Fibroblast of skin of scalp (primary cell): Measurements from ENCODE around the gene CCDC12.
"Not testable (repeated sequence)": the region's sequence is repeated elsewhere in the genome, so short reads cannot be mapped to it uniquely, and the experiment has no call there.

ENCODE experiments used
- DNase-seq: peaks from one replicate; pipeline ENCODE4 v3.0.0-alpha.2; 2013

CCDC12 gene

DNA sequence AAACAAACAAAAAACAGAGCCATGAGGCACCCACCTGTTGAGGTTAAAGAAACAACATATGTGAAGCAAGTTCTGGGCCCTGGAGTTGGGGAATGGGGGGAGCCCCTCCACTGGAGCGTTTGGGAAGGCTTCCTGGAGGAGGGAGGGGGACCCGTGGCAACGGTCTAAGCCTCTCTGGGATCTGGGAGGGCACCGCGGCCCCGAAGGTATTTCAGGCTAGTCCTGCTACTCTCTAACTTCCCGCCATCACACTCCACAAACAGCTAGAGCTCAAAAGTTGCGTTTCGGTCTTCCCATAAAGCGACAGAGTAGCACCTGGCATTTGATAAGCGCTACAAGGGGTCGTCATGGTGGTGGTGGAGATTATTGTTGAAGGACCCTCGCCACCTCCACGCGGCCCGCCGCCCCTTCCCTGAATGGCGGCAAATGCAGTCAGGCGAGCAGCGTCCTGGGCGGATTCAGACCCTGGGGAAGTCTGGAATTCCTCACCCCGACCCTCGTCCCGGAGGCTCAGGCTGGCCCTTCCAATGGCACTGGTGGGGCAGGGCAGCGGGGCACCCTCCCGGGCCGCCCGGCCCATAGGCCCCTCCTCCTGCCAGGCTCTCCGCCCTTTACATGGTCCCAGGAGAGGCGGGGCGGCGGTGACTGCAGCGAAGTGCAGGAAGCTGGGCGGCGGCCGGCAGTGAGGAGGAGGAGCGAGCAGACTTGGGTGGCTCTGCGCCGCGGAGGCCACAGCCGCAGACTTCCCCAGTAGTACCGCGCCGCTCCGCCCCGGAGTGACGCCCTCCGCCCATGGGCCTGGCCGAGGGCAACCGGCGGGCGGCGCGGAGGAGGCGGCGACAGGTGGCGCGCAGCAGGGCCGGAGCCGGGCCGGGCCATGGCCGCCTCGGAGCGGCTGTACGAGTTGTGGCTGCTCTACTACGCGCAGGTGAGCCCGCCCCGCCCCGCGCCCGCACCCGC lies 2.7 kb upstream of the CCDC12 start, which contains the start of gene NBEAL2:
Gene NBEAL2 (plus strand): TSS at position 682 of the 960 bp plus-strand sequence. CDS start 196 bp downstream, at position 878.
- peak; percentile 92 for DNase-seq

DNA sequence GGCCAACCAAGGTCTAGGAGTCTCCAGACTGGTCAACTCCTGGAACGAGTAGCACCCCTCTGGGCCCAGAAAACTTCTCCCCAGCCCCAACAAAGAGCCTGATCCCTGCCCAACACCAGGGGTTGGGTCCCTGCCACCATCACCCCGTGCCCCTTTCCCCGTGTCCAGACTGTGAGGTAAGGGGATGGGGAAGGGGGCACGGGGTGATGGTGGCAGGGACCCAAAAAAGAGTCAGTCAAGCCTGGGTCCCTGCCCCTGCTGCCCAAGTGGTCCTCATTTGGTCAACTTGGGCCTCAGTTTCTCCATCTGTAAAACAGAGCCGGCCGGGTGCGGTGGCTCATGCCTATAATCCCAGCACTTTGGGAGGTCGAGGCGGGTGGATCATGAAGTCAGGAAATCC lies 1.8 kb upstream of the CCDC12 start:
- no peak for DNase-seq

DNA sequence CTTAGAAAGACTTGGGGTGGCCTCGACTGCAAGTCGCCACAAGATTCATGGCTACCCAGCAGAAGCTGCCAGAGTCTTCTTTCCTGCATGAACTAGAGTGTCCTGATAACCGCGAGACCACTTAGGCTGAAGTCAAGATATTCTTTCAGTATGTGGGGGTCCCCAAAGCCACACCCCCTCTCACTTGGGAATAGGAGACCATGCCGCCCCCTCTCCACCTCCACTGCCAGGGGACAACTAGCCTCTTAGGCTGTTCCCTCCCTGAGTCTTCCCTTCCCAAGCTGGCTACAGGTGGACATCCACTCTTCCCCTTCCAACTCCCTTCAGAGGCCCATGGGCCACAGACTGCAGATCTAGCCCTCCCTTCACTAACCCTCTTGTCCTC lies 1.3 kb upstream of the CCDC12 start:
- DNase-seq = no peak

DNA sequence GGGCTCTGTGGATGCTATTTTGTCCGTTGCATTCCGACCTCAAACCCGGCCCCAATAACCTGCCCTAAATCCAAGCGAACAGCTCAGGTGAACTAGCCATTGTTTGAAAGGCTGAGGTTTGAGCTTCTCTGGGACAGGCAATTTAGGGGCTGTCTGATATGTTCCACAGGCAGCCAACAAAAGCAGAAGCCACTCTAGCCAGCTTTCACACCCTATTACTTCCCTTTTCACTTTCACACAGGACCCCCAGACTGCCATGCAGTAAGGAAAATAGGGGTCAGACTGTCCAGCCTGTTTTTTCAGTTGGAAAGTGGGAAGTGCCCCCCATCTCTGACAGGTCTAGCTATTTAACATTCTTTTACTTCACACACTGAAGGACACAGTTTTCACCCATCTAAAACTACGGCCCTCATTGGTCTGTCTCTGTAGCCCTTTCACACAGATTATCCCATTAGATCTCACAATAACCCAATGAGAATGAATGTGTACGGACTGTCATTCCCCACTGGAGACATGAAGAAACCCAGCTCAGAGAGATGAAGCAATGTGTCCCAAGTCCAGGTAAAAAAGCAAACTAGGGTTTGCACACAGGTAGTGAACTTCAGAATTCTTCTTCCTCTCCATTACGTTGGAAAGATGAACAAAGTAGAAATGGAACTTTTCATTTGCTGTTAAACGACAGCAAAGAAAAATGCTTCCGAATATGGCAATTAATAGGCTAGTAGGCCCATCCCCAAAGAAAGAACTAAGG lies 1.9 kb downstream of the CCDC12 start:
- no peak for DNase-seq

DNA sequence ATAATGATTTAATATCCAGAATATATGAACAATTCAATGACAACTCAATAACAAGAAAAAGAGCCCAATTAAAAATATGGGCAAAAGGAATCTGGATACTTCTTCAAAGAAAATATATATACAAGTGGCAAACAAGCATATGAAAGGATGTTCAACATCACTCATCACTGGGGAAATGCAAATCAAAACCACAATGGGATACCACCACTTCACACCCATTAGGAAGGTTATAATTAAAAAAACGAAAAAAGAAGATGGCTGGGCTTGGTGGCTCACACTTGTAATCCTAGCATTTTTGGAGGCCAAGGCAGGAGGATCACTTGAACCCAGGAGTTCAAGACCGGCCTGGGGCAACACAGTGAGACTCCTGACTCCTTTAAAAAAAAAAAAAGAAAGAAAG lies 4.1 kb downstream of the CCDC12 start:
- no peak for DNase-seq

DNA sequence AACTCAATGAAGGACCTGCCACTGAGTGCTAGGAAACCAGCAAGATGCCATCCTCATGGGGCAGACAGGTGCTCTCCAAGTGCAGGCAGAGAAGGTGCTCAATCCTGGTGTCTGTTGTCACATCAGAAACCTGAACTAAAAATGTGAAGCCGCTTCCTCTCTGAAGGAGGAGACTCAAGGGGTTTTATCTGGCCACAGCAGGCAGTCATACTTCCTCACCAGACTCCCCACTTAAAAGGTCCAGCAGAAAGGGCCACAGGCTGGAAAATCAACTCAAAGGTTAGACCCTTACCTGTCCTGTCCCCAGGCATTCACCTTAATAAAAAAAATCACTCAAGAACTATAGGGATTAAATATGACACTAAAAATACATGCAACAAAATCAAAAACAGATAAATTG lies 4.8 kb downstream of the CCDC12 start:
- DNase-seq = no peak

DNA sequence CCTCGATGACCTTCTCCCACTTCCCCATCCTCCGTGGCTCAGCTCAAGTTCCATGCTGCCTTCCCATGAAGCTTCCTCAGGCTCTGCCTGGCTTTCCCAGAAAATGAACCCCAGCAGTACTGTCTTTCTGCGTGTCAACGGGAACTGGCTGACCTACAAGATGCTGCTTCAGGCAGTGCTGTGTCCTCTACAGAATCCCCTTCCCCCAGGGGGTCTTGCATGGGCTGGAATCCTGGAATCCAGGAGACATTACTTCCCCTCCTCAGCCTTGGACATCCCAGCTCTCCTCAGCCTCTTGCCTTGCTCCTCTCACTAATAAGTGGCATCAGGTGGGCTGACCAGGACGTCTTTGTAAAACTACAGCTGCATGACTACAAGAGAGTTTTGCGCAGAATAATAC lies 5.4 kb downstream of the CCDC12 start:
- no peak for DNase-seq

DNA sequence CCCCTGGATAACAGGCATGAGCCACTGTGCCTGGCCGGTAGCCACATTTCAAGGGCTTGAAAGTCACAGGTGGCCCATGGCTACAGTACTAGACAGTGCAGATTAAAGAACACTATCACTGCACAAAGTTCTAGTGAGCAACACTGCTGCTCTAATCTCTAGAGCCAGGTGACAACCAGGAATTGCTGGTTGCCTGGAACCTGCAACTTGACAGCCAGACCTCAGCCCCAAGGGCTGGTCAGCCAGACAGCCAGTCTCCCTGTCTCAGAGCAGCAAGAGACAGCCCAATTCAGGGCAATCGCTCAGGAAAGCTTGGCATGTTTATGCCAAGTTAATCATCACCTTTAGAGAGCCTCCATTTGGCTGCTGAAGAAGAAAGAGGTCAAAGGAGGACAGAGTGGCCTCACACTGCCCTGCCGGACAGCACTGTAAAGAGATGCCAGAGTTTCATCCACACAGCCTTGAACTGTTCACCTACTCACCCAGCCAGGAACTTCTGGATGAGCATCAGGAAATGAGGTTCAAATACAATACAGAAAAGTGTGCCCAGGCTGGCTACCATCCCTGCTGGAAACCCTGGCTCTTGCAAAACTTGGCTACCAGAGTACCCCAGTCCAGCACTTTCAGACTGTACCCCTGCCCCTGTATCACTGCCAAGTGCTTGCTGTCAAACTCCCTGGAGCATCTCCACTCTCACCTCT lies 6.0 kb downstream of the CCDC12 start:
- no peak for DNase-seq

DNA sequence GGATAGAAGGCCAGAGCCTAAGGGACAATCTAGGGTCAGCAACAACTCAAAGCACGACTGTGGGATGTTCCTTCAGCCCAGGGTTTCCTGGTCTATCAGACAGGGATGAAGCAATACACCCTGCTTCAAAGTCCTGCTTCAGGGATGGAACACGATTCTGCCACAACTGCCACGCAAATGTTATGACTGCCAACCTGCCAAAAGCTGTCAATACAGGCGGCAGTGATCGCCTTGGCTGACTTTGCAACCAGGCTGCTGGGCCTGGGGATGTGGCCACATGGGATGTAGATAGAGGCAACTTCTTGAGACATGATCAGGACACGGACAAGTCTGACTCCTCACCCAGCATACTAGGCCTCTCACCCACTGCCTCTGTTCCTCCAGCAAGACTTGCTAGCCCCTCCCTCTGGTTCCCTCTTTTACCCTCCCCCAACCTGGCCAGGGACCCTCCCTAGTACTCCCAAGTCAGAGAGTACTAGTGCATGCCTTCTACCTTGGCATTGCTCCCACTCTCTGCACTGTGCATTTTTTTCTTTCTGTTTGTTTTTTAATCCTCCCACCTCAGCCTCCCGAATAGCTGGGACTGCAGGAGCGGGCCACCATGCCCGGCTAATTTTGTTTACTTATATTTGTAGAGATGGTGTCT lies 7.6 kb downstream of the CCDC12 start:
- DNase-seq = no peak

DNA sequence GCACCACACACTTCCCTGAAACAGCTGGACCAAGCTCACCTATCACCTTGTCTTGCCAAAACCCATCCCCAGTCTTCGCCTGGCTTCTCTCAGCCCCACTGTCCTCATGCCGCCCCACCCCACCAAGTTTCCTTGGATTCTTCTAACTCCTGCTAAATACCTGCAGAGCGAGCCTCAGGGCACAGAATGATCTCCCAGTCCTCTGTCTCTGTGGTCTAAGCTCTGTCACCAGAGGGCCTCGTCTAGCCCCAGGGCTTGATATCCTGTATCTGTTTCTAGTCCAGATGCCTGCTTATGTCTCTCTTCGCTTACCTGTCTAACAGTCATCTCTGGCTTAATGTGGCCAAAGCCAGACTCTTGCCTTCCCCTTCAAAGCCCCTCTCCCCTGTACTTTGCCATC lies 9.7 kb downstream of the CCDC12 start:
- no peak for DNase-seq

DNA sequence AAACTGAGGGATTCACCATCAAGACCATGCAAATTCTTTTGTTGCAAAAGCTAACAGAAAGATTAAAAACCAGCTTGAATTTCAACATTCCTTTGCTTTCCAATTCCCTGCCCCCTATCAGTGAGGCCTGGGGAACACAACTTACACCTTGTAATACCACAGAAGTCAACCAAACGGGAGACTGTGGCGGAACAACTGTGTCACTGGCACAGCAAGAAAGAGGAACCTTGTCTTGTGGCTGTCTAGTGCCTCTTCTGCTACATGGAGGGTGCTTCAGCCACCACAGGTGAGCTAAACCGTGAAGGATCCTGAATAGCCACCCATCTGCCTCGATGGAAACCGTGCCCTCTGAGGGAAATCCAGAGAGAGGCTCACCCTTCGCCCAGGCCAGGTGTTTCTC lies 11.4 kb downstream of the CCDC12 start:
- DNase-seq = no peak

DNA sequence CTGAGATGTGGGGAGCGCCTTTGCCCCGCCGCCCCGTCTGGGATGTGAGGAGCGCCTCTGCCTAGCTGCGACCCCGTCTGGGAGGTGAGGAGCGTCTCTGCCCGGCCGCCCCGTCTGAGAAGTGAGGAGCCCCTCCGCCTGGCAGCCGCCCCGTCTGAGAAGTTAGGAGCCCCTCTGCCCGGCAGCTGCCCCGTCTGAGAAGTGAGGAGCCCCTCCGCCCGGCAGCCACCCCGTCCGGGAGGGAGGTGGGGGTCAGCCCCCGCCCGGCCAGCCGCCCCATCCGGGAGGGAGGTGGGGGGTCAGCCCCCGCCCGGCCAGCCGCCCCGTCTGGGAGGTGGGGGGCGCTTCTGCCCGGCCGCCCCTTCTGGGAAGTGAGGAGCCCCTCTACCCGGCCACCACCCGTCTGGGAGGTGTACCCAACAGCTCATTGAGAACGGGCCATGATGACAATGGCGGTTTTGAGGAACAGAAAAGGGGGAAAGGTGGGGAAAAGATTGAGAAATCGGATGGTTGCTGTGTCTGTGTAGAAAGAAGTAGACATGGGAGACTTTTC lies 12.4 kb downstream of the CCDC12 start:
- DNase-seq = not testable (repeated sequence)

DNA sequence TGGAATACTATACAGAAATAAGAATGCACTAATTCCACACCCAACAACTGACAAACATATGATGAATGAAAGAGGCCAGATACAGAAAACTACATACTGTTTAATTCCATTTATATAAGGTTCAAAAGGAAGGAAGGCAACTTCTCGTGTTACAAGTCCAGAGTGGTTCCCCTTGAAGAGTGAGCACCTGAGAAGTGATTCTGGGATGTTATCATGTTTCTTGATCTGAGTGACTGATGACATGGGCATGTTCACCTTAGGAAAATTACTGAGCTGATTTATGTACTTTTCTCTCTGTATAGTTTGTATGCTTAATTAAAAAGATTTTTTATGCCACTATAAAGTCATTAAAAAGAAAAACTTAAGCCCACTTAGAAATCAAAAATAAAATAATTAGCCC lies 13.6 kb downstream of the CCDC12 start:
- no peak for DNase-seq

DNA sequence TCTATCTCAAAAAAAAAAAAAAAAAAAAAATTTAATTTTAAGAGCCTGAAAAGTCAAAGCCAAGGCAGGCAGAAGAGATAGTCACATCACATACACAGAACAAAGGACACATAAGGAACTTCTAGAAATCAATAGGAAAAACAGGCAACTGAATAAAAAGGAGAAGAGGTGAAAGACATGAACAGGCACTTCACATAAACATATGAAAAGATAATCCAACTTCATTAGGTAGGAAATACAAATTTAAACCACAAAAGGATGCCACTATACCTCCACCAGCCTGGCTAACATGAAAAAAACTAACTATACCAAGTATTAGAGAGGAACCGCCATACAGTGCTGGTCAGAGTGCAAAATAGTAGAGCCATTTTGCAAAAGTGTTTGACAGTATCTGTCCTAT lies 14.1 kb downstream of the CCDC12 start:
- no peak for DNase-seq

DNA sequence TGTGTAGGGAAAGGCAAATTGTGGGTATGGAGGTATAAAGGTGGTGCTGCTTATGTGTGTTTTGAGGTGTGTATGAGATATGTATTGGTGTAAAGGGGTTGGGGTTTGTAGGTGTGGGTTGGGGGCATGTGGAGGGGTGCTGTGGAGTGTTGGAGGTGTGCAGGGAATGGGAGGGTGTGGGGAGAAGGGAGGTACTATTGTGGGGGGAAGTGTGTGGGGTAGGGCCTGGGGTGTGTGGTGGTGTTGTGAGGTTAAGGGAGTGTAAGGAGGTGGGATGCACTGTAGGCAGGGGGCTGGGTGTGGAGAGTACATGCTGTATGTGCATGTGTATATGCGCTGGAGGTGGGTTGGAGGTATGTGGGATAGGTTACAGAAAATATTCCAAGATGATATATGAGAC lies 15.7 kb downstream of the CCDC12 start:
- no peak for DNase-seq

DNA sequence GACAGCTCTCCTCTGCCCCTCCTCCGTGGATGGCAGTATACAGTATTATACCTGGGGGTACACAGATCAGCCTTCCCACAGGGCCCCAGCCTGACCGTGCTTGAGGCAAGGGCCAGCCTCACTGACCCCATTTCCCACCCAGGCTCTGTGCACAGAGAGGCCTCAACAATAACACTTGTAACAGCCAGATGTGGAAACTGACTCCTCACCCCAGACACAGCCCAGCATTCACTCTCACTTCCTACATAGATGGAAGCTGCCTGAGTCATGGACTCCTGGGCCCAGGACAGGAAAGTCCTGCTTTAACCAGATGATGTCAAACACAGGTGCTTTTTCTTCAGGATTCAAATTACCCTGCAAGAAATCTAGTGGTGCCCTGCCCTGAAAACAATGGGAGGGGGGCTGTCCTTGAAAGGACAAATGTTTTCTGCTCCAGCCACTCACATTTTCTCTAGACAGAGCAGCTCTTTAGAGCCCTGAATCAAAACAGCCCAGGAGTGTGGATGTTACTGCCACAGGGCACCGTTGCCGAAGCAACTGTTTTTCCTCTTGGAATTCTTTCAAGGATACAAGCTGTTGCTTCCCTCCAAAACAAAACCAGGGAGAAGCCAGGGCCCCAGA lies 16.4 kb downstream of the CCDC12 start:
- DNase-seq = no peak

DNA sequence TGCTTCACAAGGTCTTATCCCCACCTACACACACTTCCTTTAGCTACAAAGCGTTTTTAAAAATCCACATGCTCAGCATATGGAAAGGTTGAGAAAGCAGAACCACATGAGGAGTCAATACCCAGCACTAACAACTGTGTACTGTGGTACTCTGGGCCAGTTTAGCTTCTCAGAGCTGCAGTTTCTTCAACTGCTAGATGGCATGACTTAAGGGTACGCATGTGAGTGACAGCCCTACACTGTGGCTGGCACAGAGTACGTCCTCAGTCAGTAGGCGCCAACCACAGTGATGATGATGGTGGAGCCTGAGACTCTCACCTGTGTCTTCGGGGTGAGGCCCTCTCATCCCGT lies 17.4 kb downstream of the CCDC12 start:
- DNase-seq = no peak

DNA sequence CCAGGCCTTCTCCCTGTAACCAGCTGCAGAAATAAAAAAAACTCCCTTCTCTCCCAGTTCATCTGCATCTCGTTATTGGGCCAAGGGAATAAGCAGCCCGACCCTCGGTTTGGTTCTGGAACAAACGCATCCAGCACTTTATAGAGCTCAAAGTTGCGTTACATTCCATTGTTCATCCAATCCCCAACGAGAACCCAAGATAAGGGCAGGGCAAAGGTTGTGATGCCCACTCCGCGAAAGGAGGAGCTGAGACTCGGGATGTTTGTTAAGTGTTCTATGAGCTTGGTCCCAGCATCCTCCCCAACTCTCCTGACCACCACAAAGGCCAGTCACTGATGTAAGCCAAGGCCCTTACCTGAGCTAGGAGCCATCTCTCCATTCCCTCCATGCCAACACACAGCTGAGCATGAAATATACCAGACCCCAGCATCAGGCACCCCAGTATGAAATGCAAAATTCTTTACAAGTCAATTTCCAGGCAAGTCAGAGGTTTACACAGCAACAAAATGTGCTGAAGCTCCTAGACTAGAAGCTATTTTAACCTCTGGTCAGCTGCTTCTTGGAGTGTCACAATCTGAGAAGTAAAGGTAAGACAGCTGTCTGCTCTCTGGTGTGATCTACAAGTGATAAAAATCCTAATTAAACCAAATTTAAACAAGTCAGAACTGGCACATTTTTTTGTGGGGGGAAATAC lies 17.9 kb downstream of the CCDC12 start:
- no peak for DNase-seq

DNA sequence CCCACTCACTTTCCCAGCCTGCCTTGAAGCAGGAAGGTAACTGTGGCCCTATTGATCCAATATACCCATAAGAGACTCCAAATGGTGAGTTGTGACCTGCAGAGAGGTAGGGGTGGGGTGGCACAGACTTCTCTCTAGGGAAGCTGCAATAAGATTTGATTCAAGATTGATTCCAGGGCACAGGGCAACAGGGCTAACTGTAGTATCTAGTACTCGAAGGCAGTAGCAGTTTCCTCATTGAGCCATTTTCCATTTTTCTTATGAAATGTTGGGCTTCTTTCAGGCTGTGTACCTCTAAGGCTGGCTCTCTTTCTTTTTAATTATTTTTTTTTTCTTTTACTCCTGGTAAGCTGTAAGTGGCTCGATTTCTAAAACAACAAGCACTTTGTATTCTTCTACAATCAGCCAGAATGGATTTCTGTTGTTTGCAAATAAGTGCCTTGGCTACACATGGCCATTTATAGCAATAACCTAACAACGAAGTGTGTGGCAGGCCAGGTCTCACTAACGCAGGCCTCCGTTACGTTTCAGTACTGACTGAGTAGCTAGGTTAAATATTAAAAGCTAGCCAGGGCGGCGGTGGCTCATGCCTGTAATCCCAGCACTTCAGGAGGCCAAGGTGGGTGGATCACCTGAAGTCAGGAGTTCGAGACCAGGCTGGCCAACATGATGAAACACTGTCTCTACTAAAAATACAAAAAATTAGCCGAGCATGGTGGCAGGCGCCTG lies 19.3 kb downstream of the CCDC12 start:
- no peak for DNase-seq

DNA sequence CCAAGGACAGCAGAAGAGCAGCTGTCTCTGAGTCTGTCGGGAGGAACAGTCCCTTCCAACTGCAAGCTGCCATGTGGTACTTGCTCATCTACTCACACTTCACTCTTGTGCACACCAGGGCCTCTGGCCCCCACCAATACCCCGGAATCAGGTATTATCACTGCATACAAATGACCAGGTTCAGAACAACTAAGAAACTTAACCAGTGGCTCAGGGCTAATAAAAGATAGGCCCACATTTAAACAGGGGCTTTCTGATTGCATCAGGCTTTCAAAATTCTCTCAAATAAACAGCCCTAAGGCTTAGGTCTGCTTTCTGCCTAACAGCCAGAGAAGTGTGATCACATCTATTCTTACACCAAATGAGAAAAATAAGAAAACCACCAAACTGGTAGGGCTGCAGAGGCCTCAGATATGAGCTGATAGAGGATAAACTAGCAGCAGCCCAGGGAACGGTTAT lies 20.7 kb downstream of the CCDC12 start:
- DNase-seq = no peak
